ENCODE data around the gene PJA2. TPM values are rescaled to one million over a fixed set of nuclear protein-coding genes. Genes with fewer than 3 reads are reported as not detected.

PJA2 gene
- total and polyA plus RNA-seq, 2 donors (not counting 3 experiments of a cell fraction or from before 2014, with no cell fraction given) = 24.4 to 64.9 TPM

DNA sequence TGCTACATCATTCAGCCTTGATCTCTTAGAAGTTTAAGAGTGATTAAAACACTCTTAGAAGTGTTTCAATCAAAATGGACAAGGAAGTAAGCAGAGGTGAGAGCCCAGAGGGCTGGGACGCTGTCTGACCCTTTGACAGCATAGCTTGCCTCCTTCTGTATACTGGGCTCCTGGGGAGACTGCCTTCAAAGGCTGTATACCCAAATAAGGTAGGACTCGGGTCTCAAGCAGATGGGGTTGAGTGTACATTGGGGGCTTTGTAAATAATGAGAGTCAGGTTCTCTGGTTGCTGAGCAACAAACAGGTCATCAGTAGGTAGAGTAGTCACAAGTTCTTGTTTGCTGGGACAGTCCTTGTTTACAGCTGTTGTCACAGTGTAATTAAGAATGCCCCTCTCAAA is 97.1 kb downstream of the PJA2 start:
- H3K4me1 ChIP-seq (ENCODE audit: control insufficient read depth, extremely low read depth, insufficient read depth, low read length) = no peaks in the 10 kb centered on the region
- no peaks in the 10 kb centered on the region for H4K20me1 ChIP-seq (replicated peaks; ENCODE audit: control insufficient read depth, extremely low read depth, insufficient read depth, low read length)
- H3K79me2 ChIP-seq (ENCODE audit: control insufficient read depth, insufficient read depth, low read length) = no peaks in the 10 kb centered on the region
- POLR2A ChIA-PET = no interaction called here
- no peak overlapping the region for H3K4me2 ChIP-seq (ENCODE audit: insufficient read depth, low read length)
- H3K27me3 ChIP-seq (ENCODE audit: control insufficient read depth in 2 of 2, insufficient read depth in 2 of 2, low read length in 2 of 2) = no peaks in the 10 kb centered on the region
- BruUV-seq (replicated peaks) = no TSS peak
- no peaks in the 10 kb centered on the region for H3K9me1 ChIP-seq (replicated peaks; ENCODE audit: control insufficient read depth, extremely low read depth, insufficient read depth, low read length)
- no peak for FAIRE-seq
- no peak for DNase-seq (ENCODE audit: low read depth, low spot score)
- H3K9me3 ChIP-seq (replicated peaks; ENCODE audit: control insufficient read depth, insufficient read depth, low read length) = no peaks in the 10 kb centered on the region
- no peaks in the 10 kb centered on the region for H3K36me3 ChIP-seq (ENCODE audit: control insufficient read depth in 2 of 2, extremely low read depth in 1 of 2, insufficient read depth in 2 of 2, low read length in 2 of 2)
- no peak overlapping the region for H3K4me3 ChIP-seq (replicated peaks in 1 of 3; ENCODE audit: insufficient read depth in 1 of 3, low read depth in 1 of 3, low read length in 3 of 3)
- dilution Hi-C loops (cut with MboI; ENCODE audit: extremely low pct_ligation_motif_present, low sequenced_read_pairs) (no loop called here), intact Hi-C loops (cut with micrococcal nuclease) (loop anchor here (5.0 kb wide), 1 partner anchor 155 kb away; no protein-coding TSS in a partner anchor)
- no peak overlapping the region for H3K9ac ChIP-seq (replicated peaks; ENCODE audit: extremely low read depth, insufficient read depth, low read length)
- TF ChIP-seq JUN (IDR thresholded peaks at IDR 0.05; ENCODE audit: borderline replicate concordance, insufficient read depth, insufficient read length, low read depth) (no peak), MYC (IDR thresholded peaks at IDR 0.05; ENCODE audit: low read depth, low read length) (no peak), CTCF (IDR thresholded peaks at IDR 0.05; ENCODE audit: extremely low read depth in 1 of 2, insufficient read depth in 1 of 2, low read depth in 1 of 2, low read length in 2 of 2) (no peak), GATA2 (IDR thresholded peaks at IDR 0.05; ENCODE audit: insufficient read depth, insufficient read length, low read depth, low read length) (no peak), POLR2AphosphoS5 (IDR thresholded peaks at IDR 0.05; ENCODE audit: insufficient read depth, low read depth, low read length) (no peak), POLR2A (IDR thresholded peaks at IDR 0.05; ENCODE audit: low read depth, low read length) (no peak), EZH2 (IDR thresholded peaks at IDR 0.05; ENCODE audit: borderline replicate concordance, low read depth, low read length, severe bottlenecking) (no peak), FOS (IDR thresholded peaks at IDR 0.05; ENCODE audit: borderline replicate concordance, insufficient read depth, low read length) (no peak)
- TF ChIP-seq, protein P1, sequence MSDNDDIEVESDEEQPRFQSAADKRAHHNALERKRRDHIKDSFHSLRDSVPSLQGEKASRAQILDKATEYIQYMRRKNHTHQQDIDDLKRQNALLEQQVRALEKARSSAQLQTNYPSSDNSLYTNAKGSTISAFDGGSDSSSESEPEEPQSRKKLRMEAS (IDR thresholded peaks at IDR 0.05; ENCODE audit: insufficient read depth, insufficient read length) = no peak
- CTCF ChIA-PET = interaction anchor here (1.2 to 1.5 kb wide), 2 partner anchors 81 to 251 kb away, joined by 3 read pairs; no protein-coding TSS in a partner anchor
- H3K27ac ChIP-seq (ENCODE audit: insufficient read depth, low read depth, low read length) = no peak overlapping the region
- H2AFZ ChIP-seq (ENCODE audit: low read depth, low read length) = no peak overlapping the region

Measured in endothelial cell of umbilical vein (primary cell).